HG03378 (cell line): Measurements from ENCODE around the gene DOCK2.
A peak's percentile ranks its signal among the peaks of the same experiment; 100 is the strongest.
"Not testable (repeated sequence)": the region's sequence is repeated elsewhere in the genome, so short reads cannot be mapped to it uniquely, and the experiment has no call there.

Experiments used
- ATAC-seq: cut with Tn5 transposase; IDR thresholded peaks from one replicate; pipeline ENCODE4 v1.9.1; 2021; ENCODE audit warnings: mild to moderate bottlenecking, moderate library complexity; ENCODE audit not compliant: unreplicated experiment

Gene DOCK2

DNA sequence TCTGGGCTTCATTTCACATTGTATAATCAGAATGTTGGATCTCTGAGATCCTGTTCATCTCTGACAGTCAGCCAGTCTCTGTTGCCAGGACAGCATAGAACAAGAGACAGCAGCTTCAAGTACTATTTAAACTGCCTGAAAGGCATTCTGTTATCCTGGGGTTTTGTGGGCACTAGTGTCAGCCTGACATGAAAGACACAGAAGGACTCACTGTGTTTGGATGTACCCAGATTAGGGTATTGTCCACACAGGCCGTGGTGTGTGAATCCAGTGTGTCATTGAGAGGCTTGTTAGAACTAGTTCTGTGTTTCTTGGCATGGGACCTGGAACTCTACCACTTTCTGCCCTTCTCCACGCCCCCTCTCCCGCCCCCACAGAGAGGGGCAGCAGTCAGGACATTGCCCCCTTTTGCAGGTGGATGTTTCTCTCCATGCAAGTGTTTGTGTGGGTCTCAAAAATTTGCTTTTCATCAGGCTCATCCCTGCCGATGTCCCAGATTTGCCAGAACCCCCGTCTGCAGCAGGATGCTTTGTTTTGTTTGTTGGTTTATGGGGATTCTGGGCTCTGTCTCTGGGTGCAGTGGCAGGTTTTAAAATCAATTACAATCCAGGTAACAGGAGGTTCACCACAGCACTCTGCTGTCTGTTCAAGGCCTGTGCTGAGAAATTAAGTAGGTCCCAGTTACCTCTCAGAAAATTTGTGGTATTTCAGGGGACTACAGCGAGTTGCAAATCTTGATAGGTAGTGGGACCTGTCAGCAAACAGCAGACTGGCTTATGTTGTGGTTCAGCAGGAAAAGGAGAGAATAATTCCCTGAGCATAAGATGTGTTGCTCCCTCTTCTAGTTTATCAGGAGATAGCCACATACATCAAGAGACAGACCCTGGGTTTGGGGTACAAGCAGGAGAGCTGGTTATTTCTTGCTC lies 144.6 kb downstream of the DOCK2 start:
- ATAC-seq = no peak

DNA sequence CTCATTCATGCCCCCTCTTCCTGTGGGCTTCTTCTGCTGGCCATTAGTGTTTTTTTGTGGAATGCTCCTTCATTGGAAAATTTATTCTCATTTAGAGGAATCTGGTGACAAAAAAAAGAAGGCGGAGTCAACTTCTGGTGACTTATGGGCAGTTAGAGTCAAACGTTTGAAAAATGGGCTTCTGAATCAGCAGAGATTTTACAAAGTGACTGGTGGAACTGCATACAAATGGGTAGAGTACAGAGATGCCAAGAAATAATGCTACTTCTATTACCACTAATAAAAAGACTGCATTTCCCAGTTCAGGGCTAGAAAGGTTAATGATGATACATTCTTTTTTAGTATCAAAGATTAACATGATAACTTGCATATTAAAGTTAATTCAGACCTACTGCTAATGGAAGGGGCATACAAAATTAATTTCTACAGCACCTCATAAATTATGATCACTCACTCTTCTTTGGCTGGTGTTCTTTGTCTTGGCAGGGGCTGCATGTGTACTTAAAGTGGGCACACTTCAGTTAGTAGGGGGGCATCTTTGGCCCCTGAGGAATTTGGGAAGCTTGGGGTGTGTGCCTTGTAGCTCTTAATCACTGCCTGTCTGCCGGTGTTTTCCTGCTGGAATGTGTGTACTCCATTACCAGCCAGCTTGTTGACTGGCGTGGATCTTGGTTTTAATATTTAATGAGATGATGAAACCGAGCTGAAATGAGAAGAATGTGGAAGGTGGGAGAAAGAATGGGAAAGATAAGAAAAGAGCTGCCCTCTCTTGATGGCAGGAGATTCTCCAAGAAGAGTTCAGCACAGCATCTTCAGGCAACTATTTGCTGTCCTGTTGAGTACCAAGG lies 148.9 kb downstream of the DOCK2 start:
- ATAC-seq = no peak

DNA sequence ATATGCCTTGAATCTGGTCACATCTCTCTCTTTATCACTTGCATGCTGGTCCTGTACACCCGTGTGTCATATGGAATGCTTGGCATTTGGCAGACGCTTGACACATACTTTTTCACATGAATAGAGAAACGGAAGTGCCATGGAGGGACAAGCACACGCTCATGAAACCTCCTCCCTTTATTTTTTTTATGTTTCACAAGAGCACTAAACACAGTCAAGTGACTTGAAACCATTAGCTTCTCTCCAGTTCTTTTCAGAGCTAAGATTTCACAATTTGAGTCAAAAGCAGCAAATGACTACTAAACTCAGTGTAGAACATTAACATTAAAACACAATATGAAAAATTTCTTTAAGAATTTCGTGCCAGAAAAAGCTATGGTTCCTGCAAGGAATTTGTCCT lies 151.1 kb downstream of the DOCK2 start:
- ATAC-seq = no peak

- ATAC-seq = no peak
Observed at GRCh38 chr5:169789417-169789940, 152.4 kb downstream of the DOCK2 start.

GRCh38 chr5:169791251-169791650 lies 154.2 kb downstream of the DOCK2 start:
- no peak for ATAC-seq

- no peak for ATAC-seq
Observed at GRCh38 chr5:169795338-169795737, 158.3 kb downstream of the DOCK2 start.

DNA sequence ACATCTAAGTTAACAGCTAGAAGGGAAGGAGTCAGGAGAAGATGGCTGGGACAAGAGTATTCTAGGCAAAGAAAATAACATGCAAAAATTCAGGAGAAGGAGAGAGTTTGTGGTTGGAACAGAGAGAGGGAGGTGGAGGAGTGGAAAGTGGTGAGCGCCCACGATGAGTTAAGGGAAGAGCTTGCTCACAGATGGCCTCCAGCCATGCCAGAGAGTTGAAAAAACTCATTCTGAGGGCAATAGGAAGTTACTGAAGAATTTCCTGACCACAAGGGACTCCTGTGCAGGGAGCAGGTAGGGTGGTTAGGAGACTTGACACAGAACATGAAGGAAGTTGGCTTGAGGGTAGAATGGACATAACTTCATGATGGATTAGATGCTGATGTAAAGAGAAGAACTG lies 159.7 kb downstream of the DOCK2 start:
- no peak for ATAC-seq

- ATAC-seq = no peak
Observed at GRCh38 chr5:169797577-169797976, 160.5 kb downstream of the DOCK2 start.

GRCh38 chr5:169798438-169798837 lies 161.4 kb downstream of the DOCK2 start:
- ATAC-seq = no peak

DNA sequence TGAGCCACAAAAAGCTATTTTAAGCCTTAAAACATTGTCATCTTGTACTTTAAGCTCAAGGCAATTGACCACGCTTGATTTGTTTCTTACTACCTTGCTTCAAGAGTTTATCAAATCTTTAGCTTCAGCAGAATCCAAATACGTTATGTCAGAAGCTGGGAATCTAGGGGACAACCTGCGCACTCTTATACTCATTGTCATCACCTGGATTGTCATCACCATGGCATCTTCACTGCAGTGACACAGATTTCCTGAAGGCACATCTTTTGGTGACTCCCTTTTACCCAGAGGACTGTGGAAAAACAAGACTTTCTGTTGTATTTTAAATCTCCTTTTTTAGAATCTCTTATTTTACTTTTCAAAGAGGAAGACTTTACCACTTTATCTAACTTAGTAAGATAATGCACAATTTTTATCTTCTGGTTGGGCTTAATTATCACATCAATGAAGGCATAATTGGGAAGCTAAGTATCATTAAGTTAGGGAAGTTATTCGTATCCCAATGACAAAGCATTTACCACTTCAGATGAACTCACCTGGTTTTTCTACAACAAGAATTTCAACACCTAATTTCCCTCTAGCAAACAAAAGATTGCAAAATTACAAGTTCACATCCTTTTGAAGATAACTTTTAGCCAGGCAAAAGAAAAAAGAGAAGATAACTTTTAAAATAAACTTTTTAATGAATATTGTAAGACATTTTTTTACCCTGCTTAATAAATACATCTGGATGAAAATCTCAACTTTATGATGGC lies 162.0 kb downstream of the DOCK2 start:
- no peak for ATAC-seq

GRCh38 chr5:169801324-169801777 lies 164.3 kb downstream of the DOCK2 start:
- ATAC-seq = no peak

DNA sequence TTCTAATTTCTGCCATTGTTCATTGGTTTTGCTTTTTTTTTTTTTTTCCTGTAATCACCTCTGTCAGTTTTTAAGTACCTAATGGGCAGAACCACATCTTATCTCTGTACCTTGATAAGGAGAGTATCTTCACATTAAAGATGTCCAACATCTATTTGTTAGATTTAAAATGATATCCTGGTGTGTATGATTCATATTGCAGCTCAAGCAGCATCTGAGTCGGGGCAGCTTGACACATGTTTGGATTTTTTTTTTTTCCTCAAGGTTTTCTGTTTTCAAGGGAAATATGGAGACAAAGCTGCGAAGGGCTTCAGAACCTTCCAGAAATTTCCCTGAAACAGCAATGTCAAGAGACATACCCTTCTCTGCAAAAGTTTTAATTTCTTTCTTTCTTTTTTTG lies 164.7 kb downstream of the DOCK2 start:
- ATAC-seq = no peak

DNA sequence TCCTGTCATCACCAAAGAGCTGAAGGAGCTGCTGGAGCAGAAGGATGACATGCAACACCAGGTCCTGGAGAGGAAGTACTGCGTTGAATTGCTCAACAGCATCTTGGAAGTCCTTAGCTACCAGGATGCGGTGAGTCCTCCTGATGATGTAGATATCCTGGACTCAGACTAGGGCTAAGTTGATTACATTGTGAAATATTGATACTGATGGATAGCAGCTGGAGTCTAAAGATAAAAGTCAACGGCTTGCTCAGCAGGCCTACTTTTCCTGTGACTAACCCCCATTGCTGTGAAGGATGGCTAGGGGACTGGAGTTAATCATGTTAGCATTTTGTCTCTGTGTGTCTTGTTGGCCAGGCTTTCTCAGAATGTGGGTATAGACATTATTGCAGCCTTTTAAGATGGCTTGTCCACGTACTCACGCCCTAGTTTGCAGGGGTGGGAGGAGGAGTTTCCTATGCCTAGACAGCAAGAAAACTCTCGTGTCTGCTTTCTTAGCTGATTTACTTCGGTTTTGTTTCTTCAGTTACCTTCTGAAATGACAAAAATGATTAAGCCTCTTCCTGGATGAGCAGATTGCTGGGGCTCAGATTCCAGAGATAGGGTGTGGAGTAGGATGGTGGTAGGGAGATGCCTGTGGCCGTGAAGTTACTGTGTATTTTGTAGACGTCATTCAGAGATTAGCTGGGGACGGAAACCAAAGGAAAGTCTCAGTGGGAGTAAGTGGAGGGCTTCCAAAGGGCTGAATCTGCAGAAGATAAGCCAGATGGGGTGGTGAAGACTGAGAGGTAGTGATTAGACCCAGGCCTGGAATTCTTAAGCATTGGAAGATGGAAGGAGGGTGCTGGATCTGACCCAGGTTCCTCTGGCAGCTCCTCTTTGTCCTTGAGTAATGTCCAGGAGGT lies 166.3 kb downstream of the DOCK2 start:
- ATAC-seq = no peak

DNA sequence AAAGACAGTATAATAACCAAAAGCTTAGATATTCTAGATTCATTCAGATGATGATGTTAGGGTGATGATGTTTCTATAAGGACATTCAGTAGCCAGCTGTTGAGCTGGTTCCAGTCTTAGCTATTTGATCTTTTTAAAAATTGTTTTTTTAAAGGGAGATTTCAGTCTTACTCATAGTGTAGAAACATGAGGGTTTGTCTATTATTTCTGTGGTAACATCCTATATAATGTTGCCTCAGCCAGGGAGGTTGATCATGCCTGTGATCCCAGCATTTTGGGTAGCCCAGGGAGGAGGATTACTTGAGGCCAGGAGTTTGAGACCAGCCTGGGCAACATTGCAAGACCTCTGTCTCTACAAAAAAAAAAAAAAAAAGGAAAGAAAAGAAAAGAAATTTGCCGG lies 167.8 kb downstream of the DOCK2 start:
- ATAC-seq = no peak

DNA sequence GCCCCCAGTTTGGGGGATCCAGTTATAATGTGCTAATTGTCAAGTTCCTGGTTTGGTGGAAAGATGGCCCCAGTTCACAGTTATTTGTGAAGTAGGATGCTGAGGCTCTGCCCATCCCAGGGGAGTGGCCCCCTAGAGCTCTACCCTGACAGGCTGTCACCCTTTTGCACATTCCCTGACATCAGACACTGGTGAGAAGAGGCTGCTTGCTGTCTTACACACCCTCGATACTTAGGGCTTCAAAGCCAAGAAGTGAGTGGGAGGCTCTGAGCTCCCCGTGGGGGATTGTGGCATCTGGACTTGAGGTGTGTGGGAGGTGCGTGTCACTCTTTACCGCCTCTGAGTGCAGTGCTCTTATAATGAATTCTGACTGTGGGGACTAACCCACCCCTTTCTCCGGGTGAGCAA lies 168.5 kb downstream of the DOCK2 start:
- peak; percentile 92 for ATAC-seq

- ATAC-seq = peak; percentile 59
Observed at GRCh38 chr5:169805937-169806700, 169.0 kb downstream of the DOCK2 start.

DNA sequence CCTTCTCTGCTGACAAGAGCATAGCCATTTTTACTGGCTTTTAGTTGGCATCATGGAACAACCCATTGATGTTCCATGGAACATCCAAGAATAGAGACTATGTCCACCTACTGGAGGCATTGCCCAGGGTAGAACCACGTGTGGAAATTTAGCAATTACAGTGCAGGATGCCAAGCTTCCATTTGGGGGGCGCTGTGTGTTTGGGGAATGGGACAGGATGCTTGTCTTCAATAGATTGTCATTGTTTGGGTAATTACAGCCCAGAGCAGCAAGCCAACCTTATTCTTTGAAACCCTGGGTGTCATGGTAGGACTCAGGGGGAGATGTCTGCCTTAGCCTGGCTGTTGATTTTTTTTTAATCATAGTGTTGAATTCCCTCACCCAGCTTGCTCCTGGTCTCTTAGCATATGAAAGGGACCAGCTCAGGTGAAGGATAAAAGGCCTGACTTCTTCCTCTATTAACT lies 171.1 kb downstream of the DOCK2 start:
- no peak for ATAC-seq

GRCh38 chr5:169808880-169809279 lies 171.8 kb downstream of the DOCK2 start:
- ATAC-seq = not testable (repeated sequence)

DNA sequence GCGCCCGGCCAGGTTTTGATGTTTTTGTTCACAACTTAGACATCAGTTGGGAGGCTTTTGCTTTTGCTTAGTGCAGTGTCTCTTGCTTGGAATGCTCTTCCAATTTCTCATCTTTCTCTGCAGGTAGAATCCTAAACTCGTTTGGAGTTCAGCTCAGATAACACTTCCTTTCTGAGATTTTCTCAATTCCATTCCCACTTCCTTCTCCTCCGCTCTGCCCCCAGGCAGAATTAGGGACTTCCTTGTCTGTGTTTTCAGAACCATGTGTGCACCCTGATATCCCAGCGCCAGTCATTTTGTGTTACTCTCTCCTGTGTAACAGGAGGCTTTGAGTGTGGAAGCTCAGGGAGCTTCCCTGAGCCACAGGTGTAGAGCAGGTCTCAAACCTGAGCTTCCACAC lies 172.2 kb downstream of the DOCK2 start:
- no peak for ATAC-seq
